Nucleus accumbens (tissue), 56 donors: Measurements from ENCODE around the gene G6PD.

Source experiments
- DNase-seq, 56 donors: peaks; one replicate each; lab custom pipeline; 2025; lab: John Stamatoyannopoulos, UW

Gene G6PD

GRCh38 chrX:154489182-154489581, 57.5 kb downstream of the G6PD start:
- no peak for DNase-seq

GRCh38 chrX:154488336-154489075, 58.1 kb downstream of the G6PD start:
- DNase-seq, result no peak

- DNase-seq, result no peak
Observed at GRCh38 chrX:154487518-154488290, 58.9 kb downstream of the G6PD start.

GRCh38 chrX:154486396-154487207, 60.0 kb downstream of the G6PD start, which contains the start of gene UBL4A:
Gene UBL4A, minus strand, starts transcription at chrX:154486615. Its CDS starts 31 bp downstream, at chrX:154486584.
- DNase-seq, result peak in 30 of 56 donors; percentile 1 to 64 (median 26)

GRCh38 chrX:154486052-154486395, 60.6 kb downstream of the G6PD start:
- peak in 9 of 56 donors; percentile 5 to 52 (median 20) for DNase-seq

- no peak for DNase-seq
Observed at GRCh38 chrX:154485150-154486051, 61.2 kb downstream of the G6PD start.

- no peak for DNase-seq
Observed at GRCh38 chrX:154484255-154485149, 62.1 kb downstream of the G6PD start.

GRCh38 chrX:154483325-154483724, 63.3 kb downstream of the G6PD start:
- no peak for DNase-seq

- DNase-seq, result no peak
Observed at GRCh38 chrX:154482786-154483185, 63.9 kb downstream of the G6PD start.

GRCh38 chrX:154481911-154482601, 64.6 kb downstream of the G6PD start:
- no peak for DNase-seq
